OCI-LY3 (cell line): ENCODE measurements around the gene CCDC138.

Experiments used
- CTCF ChIP-seq: fragments of 200-600, 300-600 bp; sonication (generic); IDR thresholded peaks from 2 replicates; pipeline ENCODE4 v1.5.1; 2014; ENCODE audit warnings: antibody characterized with exemption, low read length, low read depth
- EZH2phosphoT487 ChIP-seq: fragments of 200-600 bp; shearing (Covaris generic); IDR thresholded peaks from 2 replicates; pipeline ENCODE4 v1.6.1; 2018; ENCODE audit warnings: antibody characterized with exemption, mixed run types, low read depth

GRCh38 chr2:108905906-108906305 lies 119.3 kb downstream of the CCDC138 start:
- no peak for TF ChIP-seq CTCF
- TF ChIP-seq EZH2phosphoT487 = no peak
